ENCODE results near the gene IL16.

DNA sequence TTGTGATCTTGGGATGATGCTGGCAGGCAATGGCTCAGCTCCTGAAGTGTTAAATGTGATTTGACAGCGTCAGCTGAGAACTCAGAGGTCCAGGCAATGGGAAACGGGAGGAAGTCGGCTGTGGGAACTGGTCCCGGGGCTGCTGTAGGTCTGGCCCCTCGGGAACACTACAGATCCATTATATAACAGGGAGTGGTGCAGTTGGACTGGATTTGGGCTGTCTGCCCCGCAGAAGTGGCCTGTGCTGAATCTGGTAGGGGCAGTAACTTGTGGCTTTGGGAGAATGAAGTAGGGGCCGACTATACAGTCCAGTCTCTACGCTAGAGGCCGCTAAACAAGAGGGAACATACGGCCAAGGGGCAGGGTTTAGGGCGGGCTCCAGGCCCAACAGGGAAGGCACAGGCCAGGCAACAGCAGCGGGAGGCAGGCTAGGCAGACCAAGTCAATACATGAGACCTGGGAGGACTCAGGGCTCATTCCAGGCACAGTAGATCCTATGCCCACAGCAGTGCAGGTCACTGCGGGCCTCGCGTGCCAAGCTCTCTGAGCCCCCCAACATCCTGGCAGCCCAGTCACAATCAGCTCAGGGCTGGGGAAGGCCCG lies 20.3 kb upstream of the IL16 start:
- TF ChIP-seq, protein P1, sequence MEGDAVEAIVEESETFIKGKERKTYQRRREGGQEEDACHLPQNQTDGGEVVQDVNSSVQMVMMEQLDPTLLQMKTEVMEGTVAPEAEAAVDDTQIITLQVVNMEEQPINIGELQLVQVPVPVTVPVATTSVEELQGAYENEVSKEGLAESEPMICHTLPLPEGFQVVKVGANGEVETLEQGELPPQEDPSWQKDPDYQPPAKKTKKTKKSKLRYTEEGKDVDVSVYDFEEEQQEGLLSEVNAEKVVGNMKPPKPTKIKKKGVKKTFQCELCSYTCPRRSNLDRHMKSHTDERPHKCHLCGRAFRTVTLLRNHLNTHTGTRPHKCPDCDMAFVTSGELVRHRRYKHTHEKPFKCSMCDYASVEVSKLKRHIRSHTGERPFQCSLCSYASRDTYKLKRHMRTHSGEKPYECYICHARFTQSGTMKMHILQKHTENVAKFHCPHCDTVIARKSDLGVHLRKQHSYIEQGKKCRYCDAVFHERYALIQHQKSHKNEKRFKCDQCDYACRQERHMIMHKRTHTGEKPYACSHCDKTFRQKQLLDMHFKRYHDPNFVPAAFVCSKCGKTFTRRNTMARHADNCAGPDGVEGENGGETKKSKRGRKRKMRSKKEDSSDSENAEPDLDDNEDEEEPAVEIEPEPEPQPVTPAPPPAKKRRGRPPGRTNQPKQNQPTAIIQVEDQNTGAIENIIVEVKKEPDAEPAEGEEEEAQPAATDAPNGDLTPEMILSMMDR (IDR thresholded peaks at IDR 0.05), result peak in 1 of 2 donors; percentile 11
- TF ChIP-seq POLR2AphosphoS5 (IDR thresholded peaks at IDR 0.05) (no peak), POLR2A (IDR thresholded peaks at IDR 0.05) (no peak), EP300 (IDR thresholded peaks at IDR 0.05) (no peak)
